Fibroblast of mammary gland (primary cell): Measurements from ENCODE around the gene BIN1.
A peak's percentile ranks its signal among the peaks of the same experiment; 100 is the strongest.

Source experiments
- DNase-seq: peaks from one replicate; pipeline ENCODE4 v3.0.0-alpha.2; 2010; ENCODE audit warnings: low read depth
- H3K4me3 ChIP-seq: 2 replicates; pipeline ENCODE4 v1.5.1; 2011; ENCODE audit warnings: low read depth, mild to moderate bottlenecking, low read length, moderate library complexity; ENCODE audit not compliant: control insufficient read depth
- CTCF ChIP-seq: conservative IDR thresholded peaks from 2 replicates; pipeline ENCODE4 v1.5.1; 2011; ENCODE audit warnings: low read depth, low read length, inconsistent platforms; ENCODE audit not compliant: control insufficient read depth, insufficient read depth

BIN1 gene

GRCh38 chr2:127016329-127016728 is 90.6 kb downstream of the BIN1 start:
- no peak for DNase-seq
- TF ChIP-seq CTCF = no peak
- no peak overlapping the region for H3K4me3 ChIP-seq

GRCh38 chr2:127015106-127015910 is 91.6 kb downstream of the BIN1 start:
- H3K4me3 ChIP-seq = no peak overlapping the region
- no peak for TF ChIP-seq CTCF
- peak; percentile 33 for DNase-seq

- H3K4me3 ChIP-seq = no peak overlapping the region
- DNase-seq = peak; percentile 99
- no peak for TF ChIP-seq CTCF
Observed at GRCh38 chr2:127014630-127015029, 92.3 kb downstream of the BIN1 start.

- no peak overlapping the region for H3K4me3 ChIP-seq
- DNase-seq = no peak
- TF ChIP-seq CTCF = no peak
Observed at GRCh38 chr2:127014224-127014623, 92.7 kb downstream of the BIN1 start.

- TF ChIP-seq CTCF = no peak
- no peak overlapping the region for H3K4me3 ChIP-seq
- peak; percentile 75 for DNase-seq
Observed at GRCh38 chr2:127012868-127013267, 94.1 kb downstream of the BIN1 start.

- TF ChIP-seq CTCF = no peak
- peak; percentile 96 for DNase-seq
- H3K4me3 ChIP-seq = no peak overlapping the region
Observed at GRCh38 chr2:127012215-127012614, 94.7 kb downstream of the BIN1 start.
